RPMI7951 (cell line): ENCODE results near the gene PELI3. TPM values are rescaled to one million over a fixed set of nuclear protein-coding genes. Genes with fewer than 3 reads are reported as not detected.

Source experiments
- DNase-seq: peaks from one replicate; pipeline ENCODE4 v3.0.0-alpha.2; 2012; ENCODE audit warnings: low read depth
- total RNA-seq: library from RNA; depleted of rRNA; stranded (reverse); fragments of >200 nt; shearing (Covaris generic); gene quantifications from 2 replicates; pipeline ENCODE4 v1.2.3, GENCODE V29; 2014; rRNA removed

PELI3 gene
- total RNA-seq, 1 experiment from 2014 or later = 6.6 TPM

DNA sequence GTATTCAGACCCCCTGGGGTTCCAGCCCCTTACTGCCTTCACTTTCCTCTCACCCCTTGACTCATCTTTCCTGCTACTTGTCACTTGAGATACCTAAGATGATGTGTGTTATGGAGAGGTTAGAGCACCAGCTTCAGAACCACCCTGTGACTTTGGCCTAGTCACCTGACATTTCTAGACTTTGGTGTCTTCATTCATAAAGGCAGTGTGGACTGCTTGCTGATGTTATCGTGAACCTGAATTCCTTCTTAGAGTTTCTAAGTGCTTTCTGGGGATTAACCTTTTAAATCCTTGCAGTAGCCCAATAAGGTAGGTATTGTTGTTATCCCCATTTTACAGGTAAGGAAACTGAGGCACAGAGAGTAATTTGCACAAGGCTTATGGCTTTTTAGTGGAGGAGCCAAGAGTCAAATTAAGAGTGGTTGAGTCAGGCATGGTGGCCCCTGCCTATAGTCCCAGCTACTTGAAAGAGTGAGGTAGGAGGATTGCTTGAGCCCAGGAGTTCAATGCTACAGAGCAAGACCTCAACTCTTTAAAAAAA lies 38.6 kb downstream of the PELI3 start:
- no peak for DNase-seq

DNA sequence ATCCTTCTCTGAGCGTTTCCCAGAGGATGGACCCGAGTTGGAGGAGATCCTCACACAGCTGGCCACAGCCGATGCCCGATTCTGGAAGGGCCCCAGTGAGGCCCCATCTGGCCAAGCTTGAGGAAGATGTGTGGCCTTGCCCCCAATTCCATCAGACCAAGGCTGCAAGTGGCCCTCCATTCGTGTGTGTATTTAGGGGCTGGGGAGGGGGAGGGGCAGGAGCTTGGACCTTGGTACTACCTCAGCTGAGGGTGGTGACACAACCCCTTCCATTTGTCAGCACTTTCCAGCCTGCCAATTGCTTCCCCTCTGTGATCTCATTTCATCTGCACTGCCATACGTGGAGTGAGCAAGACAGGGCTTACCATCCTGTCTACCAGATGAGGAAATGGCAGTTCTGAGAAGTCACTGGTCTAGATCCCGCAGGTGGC lies 42.4 kb downstream of the PELI3 start:
- no peak for DNase-seq

DNA sequence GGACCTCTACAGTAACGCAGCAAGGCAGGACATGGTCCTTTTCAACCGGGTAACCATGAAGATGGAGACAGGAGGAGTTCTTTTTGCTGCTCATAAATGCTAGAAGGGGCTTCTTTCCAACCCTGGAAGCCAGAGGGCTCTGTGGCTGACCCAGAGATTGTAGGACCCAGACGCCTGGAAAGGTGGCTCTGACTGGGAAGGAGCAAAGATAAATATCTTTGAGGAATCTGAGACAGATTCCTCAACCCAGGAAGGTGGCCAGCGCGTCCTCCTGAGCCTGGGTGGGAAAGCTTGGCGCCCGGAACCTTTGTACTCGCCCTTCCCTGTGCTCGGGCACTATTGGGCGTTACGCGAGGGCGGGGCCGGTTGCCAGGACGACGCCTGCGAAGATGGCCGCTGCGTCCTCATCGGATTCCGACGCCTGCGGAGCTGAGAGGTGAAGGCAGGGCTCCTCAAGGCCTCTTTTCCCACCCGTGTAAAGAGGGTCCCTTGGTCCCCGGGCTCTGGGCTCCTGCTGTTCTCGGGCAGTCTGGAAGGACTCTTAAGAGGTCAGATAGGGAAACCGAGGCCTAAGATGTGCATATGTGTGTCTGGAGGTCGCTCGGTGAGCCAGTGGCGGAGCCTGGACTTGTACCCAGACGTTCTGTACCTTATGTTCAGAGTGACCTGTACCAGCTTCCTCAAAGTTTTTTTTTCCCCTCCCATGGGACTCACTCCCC lies 43.7 kb downstream of the PELI3 start, which contains the start of gene BBS1:
Gene BBS1, plus strand, starts transcription at position 365 of the 719 bp plus-strand sequence. Its CDS starts 25 bp downstream, at position 390.
- peak; percentile 76 for DNase-seq

DNA sequence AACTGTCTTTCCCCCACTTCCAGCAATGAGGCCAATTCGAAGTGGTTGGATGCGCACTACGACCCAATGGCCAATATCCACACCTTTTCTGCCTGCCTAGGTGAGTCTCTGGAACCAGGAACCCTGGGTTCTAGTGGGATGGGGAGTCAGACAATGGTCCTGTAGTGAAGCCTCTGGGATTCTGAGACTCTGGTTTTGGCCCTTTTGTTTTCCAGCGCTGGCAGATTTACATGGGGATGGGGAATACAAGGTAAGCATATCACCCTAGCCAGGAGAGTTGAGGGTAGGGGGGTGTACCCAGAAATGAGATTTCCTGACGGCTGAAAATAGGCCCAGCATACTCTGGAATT lies 44.3 kb downstream of the PELI3 start:
- no peak for DNase-seq

DNA sequence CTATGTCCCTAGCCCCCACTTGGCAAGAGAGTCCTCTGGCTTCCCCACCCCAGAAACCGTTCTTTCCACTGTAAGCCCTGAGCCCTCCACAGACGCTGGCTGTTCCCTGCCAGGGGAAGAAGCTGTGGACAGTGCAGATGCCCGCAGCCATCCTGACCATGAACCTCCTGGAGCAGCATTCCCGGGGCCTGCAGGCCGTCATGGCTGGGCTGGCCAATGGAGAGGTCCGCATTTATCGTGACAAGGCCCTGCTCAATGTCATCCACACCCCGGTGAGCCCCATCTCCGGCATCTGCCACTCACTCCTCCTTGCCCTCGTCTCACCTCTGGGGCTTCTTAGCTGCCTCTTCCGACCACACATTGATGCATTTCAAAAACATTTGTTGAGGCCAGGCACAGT lies 56.9 kb downstream of the PELI3 start:
- DNase-seq = no peak

DNA sequence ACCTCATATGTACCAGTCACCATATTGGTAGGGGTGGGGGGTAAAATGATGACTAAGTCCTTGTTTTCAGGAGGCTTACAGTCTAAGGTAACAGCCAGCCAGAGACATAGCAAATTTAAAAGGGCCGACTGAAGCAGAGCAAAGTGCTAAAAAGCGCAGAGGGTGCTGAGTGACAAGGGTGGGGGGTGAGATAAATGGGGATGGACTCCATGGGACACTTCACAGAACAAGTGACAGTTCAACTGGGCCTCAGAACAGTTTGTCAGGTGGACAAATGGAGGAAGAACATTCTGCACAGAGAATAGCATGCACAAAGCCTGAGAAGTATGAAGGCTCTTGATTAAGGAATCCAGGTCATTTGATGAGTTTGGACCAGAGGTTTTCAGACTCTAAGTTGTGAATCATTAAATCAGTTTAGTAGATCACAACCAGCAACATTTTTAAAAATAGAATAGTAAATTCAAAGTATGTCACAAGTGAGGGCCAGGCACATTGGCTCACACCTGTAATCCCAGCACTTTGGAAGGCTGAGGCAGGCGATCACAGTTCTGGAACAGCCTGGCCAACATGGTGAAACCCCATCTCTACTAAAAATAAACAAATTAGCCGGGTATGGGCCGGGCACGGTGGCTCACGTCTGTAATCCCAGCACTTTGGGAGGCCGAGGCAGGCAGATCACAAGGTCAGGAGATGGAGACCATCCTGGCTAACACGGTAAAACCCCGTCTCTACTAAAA lies 57.8 kb downstream of the PELI3 start:
- no peak for DNase-seq

Other genes starting within 250 kb of the PELI3 start
- 9.9 and 11.2 TPM in 2 replicates for gene KLC2, start 209.2 kb upstream of the PELI3 start, total RNA-seq
- gene RAB1B, start 198.3 kb upstream of the PELI3 start, total RNA-seq = 146 and 161 TPM in 2 replicates
- 6.0 and 9.3 TPM in 2 replicates for gene CNIH2, start 188.7 kb upstream of the PELI3 start, total RNA-seq
- 119 and 167 TPM in 2 replicates for gene YIF1A, start 177.8 kb upstream of the PELI3 start, total RNA-seq
- 0.39 TPM in 1 of 2 replicates, not detected in the other for gene TMEM151A, start 175.0 kb upstream of the PELI3 start, total RNA-seq
- not detected in 2 replicates for gene CD248, start 149.9 kb upstream of the PELI3 start, total RNA-seq
- gene RIN1, start 130.5 kb upstream of the PELI3 start, total RNA-seq = 28.0 and 38.8 TPM in 2 replicates
- gene BRMS1, start 121.8 kb upstream of the PELI3 start, total RNA-seq = 91.7 and 92.6 TPM in 2 replicates
- gene B4GAT1, start 119.3 kb upstream of the PELI3 start, total RNA-seq = 49.3 and 50.5 TPM in 2 replicates
- 0.39 and 1.4 TPM in 2 replicates for gene SLC29A2, start 95.1 kb upstream of the PELI3 start, total RNA-seq
- not detected in 2 replicates for gene NPAS4, start 45.9 kb upstream of the PELI3 start, total RNA-seq
- 67.6 and 74.4 TPM in 2 replicates for gene MRPL11, start 28.1 kb upstream of the PELI3 start, total RNA-seq
- 36.8 and 46.4 TPM in 2 replicates for gene DPP3, start 13.5 kb downstream of the PELI3 start, total RNA-seq
- gene BBS1, start 43.7 kb downstream of the PELI3 start, total RNA-seq = 17.5 and 29.6 TPM in 2 replicates
- gene ZDHHC24, start 79.1 kb downstream of the PELI3 start, total RNA-seq = 7.2 and 10.9 TPM in 2 replicates
- under 0.01 TPM in 1 of 2 replicates, not detected in the other for gene ACTN3, start 80.0 kb downstream of the PELI3 start, total RNA-seq
- 26.3 and 27.5 TPM in 2 replicates for gene CTSF, start 101.7 kb downstream of the PELI3 start, total RNA-seq
- gene CCDC87, start 126.2 kb downstream of the PELI3 start, total RNA-seq = 0.10 and 0.84 TPM in 2 replicates
- 28.5 and 33.3 TPM in 2 replicates for gene CCS, start 126.3 kb downstream of the PELI3 start, total RNA-seq
- 32.8 and 34.1 TPM in 2 replicates for gene RBM14, start 149.7 kb downstream of the PELI3 start, total RNA-seq
- 126 and 138 TPM in 2 replicates for gene RBM4, start 171.8 kb downstream of the PELI3 start, total RNA-seq
- 20.7 and 25.4 TPM in 2 replicates for gene RBM4B, start 211.0 kb downstream of the PELI3 start, total RNA-seq